HepG2 (cell line): Measurements from ENCODE around the gene HNRNPM. TPM values are rescaled to one million over a fixed set of nuclear protein-coding genes. Genes with fewer than 3 reads are reported as not detected.
A peak's percentile ranks its signal among the peaks of the same experiment; 100 is the strongest.

Experiments used
- ATAC-seq: fragments of 200-7000 bp; cut with Tn5 transposase; 3 replicates; pipeline ENCODE4 v1.9.1; 2020; ENCODE audit warnings: mild to moderate bottlenecking, moderate library complexity
- BruUV-seq: library from RNA; stranded (reverse); fragments of 400-500 nt; replicated peaks from 2 replicates; lab custom pipeline; 2021; lab: Mats Ljungman, UMichigan
- CTCF ChIA-PET: fragments of 300-600 bp; formaldehyde crosslinking; extraction: SDS; loops from one replicate; lab custom pipeline; 2021; ENCODE audit warnings: low total read pairs, inconsistent platforms, low intra/inter-chr PET ratio; lab: Yijun Ruan, JAX
- POLR2A ChIA-PET: fragments of 350-600 bp; sonication (Branson Sonifier 250); formaldehyde crosslinking; loops from one replicate; lab custom pipeline; 2020; ENCODE audit warnings: antibody characterized with exemption, inconsistent platforms; lab: Yijun Ruan, JAX
- DNase-seq: peaks from one replicate; pipeline ENCODE4 v3.0.0-alpha.2; 2015; ENCODE audit warnings: low spot score
- FAIRE-seq: peaks from 3 replicates; lab custom pipeline; 2011; peaks lifted over from hg19 to GRCh38; lab: Jason Lieb, UNC
- H2AFZ ChIP-seq: one replicate; pipeline ENCODE4 v1.6.1; 2011; ENCODE audit warnings: low read length, inconsistent platforms
- H3K27ac ChIP-seq: fragments of 300-600 bp; 3 replicates; pipeline ENCODE4 v1.8.0; 2011; ENCODE audit warnings: mixed run types, mild to moderate bottlenecking, mixed read lengths, low read length, inconsistent platforms; ENCODE audit not compliant: insufficient read depth; ENCODE audit errors: extremely low read length
- H3K27me3 ChIP-seq, 2 experiments: fragments of 200-600 bp in 1 of 2; 2 replicates in 1 of 2; 3 replicates in 1 of 2; pipeline versions ENCODE4 v1.6.0 to v1.8.0; 2011; ENCODE audit warnings: low read length in 2 of 2, mild to moderate bottlenecking in 2 of 2, moderate library complexity in 2 of 2, inconsistent platforms in 1 of 2; ENCODE audit not compliant: insufficient read depth in 2 of 2, control insufficient read depth in 1 of 2
- H3K36me3 ChIP-seq, 2 experiments: fragments of 200-600 bp in 1 of 2; replicated peaks in 1 of 2; 2 replicates in 1 of 2; 3 replicates in 1 of 2; pipeline versions ENCODE4 v1.5.1 to v1.8.0; 2011; ENCODE audit warnings: low read length in 2 of 2, inconsistent platforms in 1 of 2; ENCODE audit not compliant: insufficient read depth in 2 of 2, control insufficient read depth in 1 of 2
- H3K4me1 ChIP-seq: 2 replicates; pipeline ENCODE4 v1.5.1; 2012; ENCODE audit warnings: low read length, inconsistent platforms; ENCODE audit not compliant: insufficient read depth
- H3K4me2 ChIP-seq: 2 replicates; pipeline ENCODE4 v1.6.0; 2011; ENCODE audit warnings: low read depth, low read length, inconsistent platforms
- H3K4me3 ChIP-seq, 3 experiments: fragments of 200-600 bp in 1 of 3; sonication (generic), shearing (Covaris generic) in 1 of 3; replicated peaks in 1 of 3; 2 replicates each; pipeline ENCODE4 v1.5.1; 2011 to 2016; ENCODE audit warnings: low read length in 3 of 3, inconsistent platforms in 2 of 3, low read depth in 2 of 3, mild to moderate bottlenecking in 2 of 3, control low read depth in 1 of 3, mixed read lengths in 1 of 3; ENCODE audit not compliant: insufficient read depth in 1 of 3
- H3K79me2 ChIP-seq: one replicate; pipeline ENCODE4 v1.6.1; 2011; ENCODE audit warnings: low read length, inconsistent platforms; ENCODE audit not compliant: insufficient read depth
- H3K9ac ChIP-seq: 2 replicates; pipeline ENCODE4 v1.6.0; 2011; ENCODE audit warnings: mild to moderate bottlenecking, low read depth, low read length, inconsistent platforms; ENCODE audit not compliant: insufficient read depth
- H3K9me3 ChIP-seq: 2 replicates; pipeline ENCODE4 v1.5.1; 2012; ENCODE audit warnings: mild to moderate bottlenecking, low read length
- H4K20me1 ChIP-seq: 2 replicates; pipeline ENCODE4 v1.6.0; 2011; ENCODE audit warnings: inconsistent platforms, mild to moderate bottlenecking, low read length, moderate library complexity; ENCODE audit not compliant: insufficient read depth
- ARID5B ChIP-seq: IDR thresholded peaks from 2 replicates; pipeline ENCODE4 v1.4.0; 2020; ENCODE audit warnings: mild to moderate bottlenecking, missing genetic modification reagents
- DNMT1 ChIP-seq: sonication (generic); formaldehyde crosslinking; IDR thresholded peaks from 2 replicates; pipeline ENCODE4 v1.5.1; 2020; ENCODE audit warnings: mild to moderate bottlenecking, missing genetic modification reagents
- HES4 ChIP-seq: sonication (generic); formaldehyde crosslinking; IDR thresholded peaks from 2 replicates; pipeline ENCODE4 v1.9.0; 2021; ENCODE audit warnings: mild to moderate bottlenecking, missing genetic modification reagents, borderline replicate concordance
- LCORL ChIP-seq, 2 experiments: fragments of 450-650 bp in 1 of 2; sonication (generic) in 1 of 2; formaldehyde crosslinking in 1 of 2; IDR thresholded peaks; 2 replicates each; pipeline versions ENCODE4 v1.5.0 to v1.6.1; 2017 to 2020; ENCODE audit warnings: antibody characterized with exemption in 1 of 2, missing genetic modification reagents in 1 of 2
- MEIS1 ChIP-seq: sonication (generic); formaldehyde crosslinking; IDR thresholded peaks from 2 replicates; pipeline ENCODE4 v1.9.0; 2021; ENCODE audit warnings: mild to moderate bottlenecking, missing genetic modification reagents, moderate library complexity, borderline replicate concordance
- MYPOP ChIP-seq: sonication (generic); formaldehyde crosslinking; IDR thresholded peaks from 2 replicates; pipeline ENCODE4 v1.8.1; 2023; ENCODE audit warnings: mild to moderate bottlenecking, moderate library complexity, missing genetic modification reagents
- NCOA2 ChIP-seq: sonication (generic); formaldehyde crosslinking; IDR thresholded peaks from 2 replicates; pipeline ENCODE4 v1.8.0; 2022; ENCODE audit warnings: inconsistent platforms
- POLR2A ChIP-seq, 2 experiments: IDR thresholded peaks; 2 replicates each; pipeline ENCODE4 v1.6.1; 2011; ENCODE audit warnings: low read depth in 2 of 2, low read length in 2 of 2, mild to moderate bottlenecking in 1 of 2, moderate library complexity in 1 of 2; ENCODE audit not compliant: insufficient read depth in 1 of 2
- TARDBP ChIP-seq: sonication (generic); formaldehyde crosslinking; IDR thresholded peaks from 2 replicates; pipeline ENCODE4 v1.8.0; 2022; ENCODE audit warnings: mild to moderate bottlenecking, missing genetic modification reagents
- ZBTB14 ChIP-seq: sonication (generic); formaldehyde crosslinking; IDR thresholded peaks from 2 replicates; pipeline ENCODE4 v1.4.0; 2020; ENCODE audit warnings: missing genetic modification reagents
- ZBTB3 ChIP-seq: sonication (generic); formaldehyde crosslinking; IDR thresholded peaks from 2 replicates; pipeline ENCODE4 v1.4.0; 2020; ENCODE audit warnings: low read depth, mild to moderate bottlenecking, moderate library complexity, missing genetic modification reagents, borderline replicate concordance
- ZNF484 ChIP-seq: sonication (generic); formaldehyde crosslinking; IDR thresholded peaks from 2 replicates; pipeline ENCODE4 v1.5.1; 2020; ENCODE audit warnings: mild to moderate bottlenecking, low read depth, missing genetic modification reagents, borderline replicate concordance
- ZNF496 ChIP-seq: sonication (generic); formaldehyde crosslinking; IDR thresholded peaks from 2 replicates; pipeline ENCODE4 v1.8.1; 2023; ENCODE audit warnings: mild to moderate bottlenecking, moderate library complexity, missing genetic modification reagents; ENCODE audit not compliant: insufficient replicate concordance
- ZNF580 ChIP-seq: IDR thresholded peaks from 2 replicates; pipeline ENCODE4 v1.6.1; 2016; ENCODE audit warnings: low read depth, borderline replicate concordance
- ZNF792 ChIP-seq: IDR thresholded peaks from 2 replicates; pipeline ENCODE4 v1.6.1; 2016
- WGBS: methylation state at CpG from one replicate; pipeline ENCODE4 v1.1.6; 2017; ENCODE audit warnings: low lambda C conversion rate; 5-methylcytosine and 5-hydroxymethylcytosine counted together
- in situ Hi-C: cut with HindIII; loops from 2 replicates; pipeline ENCODE4 v1.10.0; 2017; ENCODE audit warnings: low pct_unique_long_range_greater_than_20kb; ENCODE audit not compliant: extremely low pct_ligation_motif_present
- intact Hi-C: fragments of 100-400 bp; cut with micrococcal nuclease; formaldehyde crosslinking; loops from one replicate; pipeline ENCODE4 v1.10.0; 2022; ENCODE audit not compliant: unreplicated experiment
- polyA plus RNA-seq, 8 experiments: library from polyadenylated mRNA; depleted of rRNA in 3 of 8; stranded (reverse) in 7 of 8; unstranded in 1 of 8; fragments of >200 nt; fragmentation: Illumina TruSeq in 4 of 8; extraction: Trizol in 4 of 8; gene quantifications; 2 replicates each; pipeline versions ENCODE4 v1.2.1 to v1.2.3, GENCODE V29; 2011 to 2016; ENCODE audit warnings: low read depth in 4 of 8, missing spikeins in 1 of 8, mixed read lengths in 1 of 8; ENCODE audit not compliant: insufficient read depth in 1 of 8
- total RNA-seq, 5 experiments: library from RNA; depleted of rRNA; stranded (reverse); fragments of >200 nt; fragmentation: Illumina TruSeq; extraction: Trizol; gene quantifications; 2 replicates each; pipeline ENCODE4 v1.2.3, GENCODE V29; 2016; ENCODE audit warnings: low read depth in 1 of 5

Gene HNRNPM
- total and polyA plus RNA-seq, 2 of the 13 experiments (the other 11 are each of a cell fraction or from before 2014, with no cell fraction given) = 56.7 to 102 TPM

- H3K4me1 ChIP-seq = peaks cover 50% of the 10 kb centered on the region
- H2AFZ ChIP-seq = peak overlapping the region; percentile 96
- intact Hi-C loops = no loop called here
- DNase-seq (peak; percentile 70), ATAC-seq (peak; percentile 64), FAIRE-seq (peak; percentile 58)
- 31% methylated on average over 16 of the region's 28 CpGs for WGBS
- H3K4me3 ChIP-seq = peak overlapping the region; percentile 50 to 67 (median 52); a peak in 5 of 6 replicates
- H3K79me2 ChIP-seq = no peaks in the 10 kb centered on the region
- ChIA-PET POLR2A (interaction anchor here (0.6 to 8.0 kb wide), 8 partner anchors 8 to 100 kb away, joined by 3 to 82 read pairs (median 11); partner anchors contain the start of genes HNRNPM, MARCHF2, NDUFA7 and RPS28), CTCF (no interaction called here)
- in situ Hi-C loops = no loop called here
- H3K9me3 ChIP-seq = no peaks in the 10 kb centered on the region
- BruUV-seq = TSS peak; percentile 93
- H3K27ac ChIP-seq = peak overlapping the region; percentile 88
- peak overlapping the region; percentile 77 for H3K4me2 ChIP-seq
- no peaks in the 10 kb centered on the region for H3K27me3 ChIP-seq
- H3K36me3 ChIP-seq = no peaks in the 10 kb centered on the region
- H3K9ac ChIP-seq = peak overlapping the region; percentile 73
- no peaks in the 10 kb centered on the region for H4K20me1 ChIP-seq
- no peak for TF ChIP-seq LCORL (IDR thresholded peaks at IDR 0.05)
- TF ChIP-seq LCORL (CRISPR knock-in tag; IDR thresholded peaks at IDR 0.05) = peak; percentile 64; the same call in 1 of the 2 replicates
- no peak for TF ChIP-seq MYPOP (CRISPR knock-in tag)
- peak; percentile 57; the same call in 1 of the 2 replicates for TF ChIP-seq MEIS1
- no peak for TF ChIP-seq DNMT1 (CRISPR knock-in tag)
- TF ChIP-seq ZNF496 (CRISPR knock-in tag) = no peak
- TF ChIP-seq ZBTB14 (CRISPR knock-in tag) = no peak
- peak; percentile 23 to 47; a peak in 1 of 4 replicates for TF ChIP-seq POLR2A (IDR thresholded peaks at IDR 0.05; ENCODE audit: insufficient read depth in 1 of 2, low read depth in 2 of 2, low read length in 2 of 2)
- TF ChIP-seq ZNF484 = no peak
- 0 out of 2 replicates have a peak, but pooled peaks have one; percentile 29 for TF ChIP-seq ZNF580
- 0 out of 2 replicates have a peak, but pooled peaks have one; percentile 38 for TF ChIP-seq ARID5B (CRISPR knock-in tag)
- peak; percentile 73 for TF ChIP-seq TARDBP (CRISPR knock-in tag)
- 0 out of 2 replicates have a peak, but pooled peaks have one; percentile 29 for TF ChIP-seq HES4 (CRISPR knock-in tag)
- 0 out of 2 replicates have a peak, but pooled peaks have one; percentile 23 for TF ChIP-seq ZBTB3 (CRISPR knock-in tag)
- TF ChIP-seq ZNF792 = peak; percentile 23; the same call in 1 of the 2 replicates
- peak; percentile 30; the same call in 1 of the 2 replicates for TF ChIP-seq NCOA2
Observed at GRCh38 chr19:8421484-8422461, 23.0 kb upstream of the HNRNPM start.
